OCI-LY7 (cell line): ENCODE measurements around the gene SCN8A. TPM values are rescaled to one million over a fixed set of nuclear protein-coding genes. Genes with fewer than 3 reads are reported as not detected.

ENCODE experiments used
- BruUV-seq: library from RNA; stranded (reverse); fragments of 400-500 nt; replicated peaks from 2 replicates; lab custom pipeline; 2021; lab: Mats Ljungman, UMichigan
- CTCF ChIA-PET: fragments of 300-600 bp; sonication (Branson Sonifier 250); formaldehyde crosslinking; loops from one replicate; lab custom pipeline; 2022; ENCODE audit warnings: antibody characterized with exemption; ENCODE audit not compliant: unreplicated experiment; lab: Charles Lee
- POLR2A ChIA-PET: fragments of 300-600 bp; sonication (Branson Sonifier 250); formaldehyde crosslinking; loops from one replicate; lab custom pipeline; 2022; ENCODE audit warnings: antibody characterized with exemption; lab: Charles Lee
- DNase-seq: peaks from one replicate; pipeline ENCODE4 v3.0.0-alpha.2; 2015; ENCODE audit warnings: low spot score
- H2AFZ ChIP-seq: fragments of 200-600 bp; sonication (generic), shearing (Covaris generic); 2 replicates; pipeline ENCODE4 v1.6.1; 2014; ENCODE audit warnings: mild to moderate bottlenecking, antibody characterized with exemption, low read length, moderate library complexity
- H3K27ac ChIP-seq: fragments of 200-600 bp; sonication (generic); 2 replicates; pipeline ENCODE4 v1.5.1; 2014; ENCODE audit warnings: mixed run types, low read depth, mild to moderate bottlenecking, moderate library complexity, low read length, inconsistent platforms; ENCODE audit not compliant: poor library complexity, severe bottlenecking
- H3K36me3 ChIP-seq: fragments of 200-600 bp; sonication (generic); 2 replicates; pipeline ENCODE4 v1.6.1; 2014; ENCODE audit warnings: mild to moderate bottlenecking, antibody characterized with exemption, low read length, moderate library complexity, mixed read lengths; ENCODE audit not compliant: insufficient read depth
- H3K4me1 ChIP-seq: fragments of 200-600 bp; sonication (generic); 2 replicates; pipeline ENCODE4 v1.5.1; 2014; ENCODE audit warnings: mild to moderate bottlenecking, low read length; ENCODE audit not compliant: insufficient read depth, poor library complexity, severe bottlenecking
- H3K4me2 ChIP-seq: fragments of 200-600 bp; sonication (generic); 2 replicates; pipeline ENCODE4 v1.6.1; 2014; ENCODE audit warnings: mild to moderate bottlenecking, low read length
- H3K4me3 ChIP-seq: fragments of 200-600 bp; sonication (generic); 2 replicates; pipeline ENCODE4 v1.5.1; 2014; ENCODE audit warnings: mild to moderate bottlenecking, low read depth, low read length; ENCODE audit not compliant: poor library complexity, severe bottlenecking
- H3K79me2 ChIP-seq: fragments of 200-600 bp; sonication (generic); 2 replicates; pipeline ENCODE4 v1.6.1; 2016; ENCODE audit warnings: low read depth, mild to moderate bottlenecking, low read length, moderate library complexity, mixed read lengths; ENCODE audit not compliant: insufficient read depth
- H3K9me2 ChIP-seq: fragments of 200-600 bp; sonication (generic); 2 replicates; pipeline ENCODE4 v1.6.1; 2016; ENCODE audit warnings: mild to moderate bottlenecking, low read length, mixed read lengths; ENCODE audit not compliant: insufficient read depth
- H3K9me3 ChIP-seq: fragments of 200-600 bp; sonication (generic); 2 replicates; pipeline ENCODE4 v1.6.1; 2014; ENCODE audit warnings: mild to moderate bottlenecking, mixed run types, low read length, mixed read lengths
- H4K20me1 ChIP-seq: fragments of 200-600 bp; sonication (generic); 2 replicates; pipeline ENCODE4 v1.6.1; 2014; ENCODE audit warnings: mild to moderate bottlenecking, antibody characterized with exemption, low read length, moderate library complexity, mixed read lengths; ENCODE audit not compliant: insufficient read depth
- CTCF ChIP-seq: fragments of 200-600 bp; sonication (generic); conservative IDR thresholded peaks from 2 replicates; pipeline ENCODE4 v1.5.1; 2014; ENCODE audit warnings: mild to moderate bottlenecking, antibody characterized with exemption, low read length, moderate library complexity, mixed read lengths
- EZH2phosphoT487 ChIP-seq: fragments of 200-600 bp; sonication (generic); IDR thresholded peaks from 2 replicates; pipeline ENCODE4 v1.6.1; 2018; ENCODE audit warnings: low read depth, borderline replicate concordance, mild to moderate bottlenecking, mixed run types, antibody characterized with exemption, low read length, moderate library complexity, mixed read lengths
- intact Hi-C: fragments of 100-400 bp; cut with micrococcal nuclease; formaldehyde crosslinking; loops from one replicate; pipeline ENCODE4 v1.10.0; 2022; ENCODE audit not compliant: unreplicated experiment
- total RNA-seq, 2 experiments: library from RNA; depleted of rRNA in 1 of 2; stranded (reverse); fragments of >200 nt in 1 of 2; shearing (Covaris generic) in 1 of 2; gene quantifications; 2 replicates each; pipeline ENCODE4 v1.2.3, GENCODE V29; 2014 to 2022

The SCN8A gene
- total RNA-seq, 2 experiments from 2014 or later: 0.88 to 2.6 TPM

- BruUV-seq: no TSS peak
- no peaks in the 10 kb centered on the region for H3K9me3 ChIP-seq
- no peaks in the 10 kb centered on the region for H3K36me3 ChIP-seq
- ChIA-PET CTCF (no interaction called here), POLR2A (interaction anchor here (0.6 to 1.0 kb wide), 2 partner anchors 11 to 1229 kb away, joined by 3 read pairs; no protein-coding TSS in a partner anchor)
- no peaks in the 10 kb centered on the region for H3K4me1 ChIP-seq
- no peak overlapping the region for H3K27ac ChIP-seq
- DNase-seq: no peak
- no peak overlapping the region for H3K4me3 ChIP-seq
- H3K9me2 ChIP-seq: no peaks in the 10 kb centered on the region
- H3K79me2 ChIP-seq: no peaks in the 10 kb centered on the region
- intact Hi-C loops: no loop called here
- H4K20me1 ChIP-seq: no peaks in the 10 kb centered on the region
- H2AFZ ChIP-seq: no peak overlapping the region
- no peak for TF ChIP-seq CTCF
- no peak for TF ChIP-seq EZH2phosphoT487
- no peak overlapping the region for H3K4me2 ChIP-seq
These were observed 103.1 kb downstream of the SCN8A start for GRCh38 chr12:51694146-51694545.

GRCh38 chr12:51695241-51696010, 104.4 kb downstream of the SCN8A start:
- ChIA-PET CTCF (no interaction called here), POLR2A (interaction anchor here (1.0 to 1.1 kb wide), 2 partner anchors 9 to 20 kb away, joined by 3 to 4 read pairs; no protein-coding TSS in a partner anchor)
- no peaks in the 10 kb centered on the region for H3K4me1 ChIP-seq
- no peak for DNase-seq
- H3K9me2 ChIP-seq: no peaks in the 10 kb centered on the region
- intact Hi-C loops: no loop called here
- H3K9me3 ChIP-seq: no peaks in the 10 kb centered on the region
- H3K4me3 ChIP-seq: no peak overlapping the region
- no TSS peak for BruUV-seq
- no peak overlapping the region for H3K27ac ChIP-seq
- H4K20me1 ChIP-seq: no peaks in the 10 kb centered on the region
- no peak overlapping the region for H3K4me2 ChIP-seq
- H2AFZ ChIP-seq: no peak overlapping the region
- TF ChIP-seq CTCF (no peak), EZH2phosphoT487 (no peak)
- H3K79me2 ChIP-seq: no peaks in the 10 kb centered on the region
- no peaks in the 10 kb centered on the region for H3K36me3 ChIP-seq

- Histone ChIP-seq H3K4me2 (no peak overlapping the region), H3K4me3 (no peak overlapping the region), H3K27ac (no peak overlapping the region), H3K79me2 (no peaks in the 10 kb centered on the region), H3K36me3 (no peaks in the 10 kb centered on the region), H2AFZ (no peak overlapping the region), H3K4me1 (no peaks in the 10 kb centered on the region), H3K9me2 (no peaks in the 10 kb centered on the region), H3K9me3 (no peaks in the 10 kb centered on the region), H4K20me1 (no peaks in the 10 kb centered on the region)
- no TSS peak for BruUV-seq
- ChIA-PET CTCF (no interaction called here), POLR2A (no interaction called here)
- intact Hi-C loops: no loop called here
- DNase-seq: no peak
- TF ChIP-seq EZH2phosphoT487: no peak
- no peak for TF ChIP-seq CTCF
These were observed 108.2 kb downstream of the SCN8A start for GRCh38 chr12:51699219-51699618.
